SK-N-SH (cell line): ENCODE measurements around the gene PCBD1. TPM values are rescaled to one million over a fixed set of nuclear protein-coding genes. Genes with fewer than 3 reads are reported as not detected.

Source experiments
- CTCF ChIA-PET: fragments of 300-600, 350-600 bp; formaldehyde crosslinking; extraction: SDS; loops from one replicate; lab custom pipeline; 2021; lab: Yijun Ruan, JAX
- POLR2A ChIA-PET: fragments of 350-600 bp; sonication (Branson Sonifier 250); formaldehyde crosslinking; extraction: SDS; loops from one replicate; lab custom pipeline; 2020; ENCODE audit warnings: antibody characterized with exemption, inconsistent platforms; lab: Yijun Ruan, JAX
- DNase-seq: peaks from one replicate; pipeline ENCODE4 v3.0.0; 2012
- H2AFZ ChIP-seq: fragments of 200-600 bp; sonication (generic); 2 replicates; pipeline ENCODE4 v1.8.1; 2016; ENCODE audit warnings: antibody characterized with exemption, mild to moderate bottlenecking, low read depth
- H3F3A ChIP-seq: fragments of 200-600 bp; sonication (generic); replicated peaks from 2 replicates; pipeline ENCODE3; 2016; ENCODE audit warnings: antibody characterized with exemption, mild to moderate bottlenecking; ENCODE audit not compliant: insufficient read depth
- H3K27ac ChIP-seq, 2 experiments: fragments of 200-500 bp in 1 of 2; fragments of 200-600 bp in 1 of 2; sonication (Bioruptor generic) in 1 of 2; sonication (generic), shearing (Covaris generic) in 1 of 2; 2 replicates each; pipeline versions ENCODE4 v1.5.1 to v1.6.1; 2014 to 2016; ENCODE audit warnings: low read depth in 2 of 2, inconsistent platforms in 1 of 2, low read length in 1 of 2, mild to moderate bottlenecking in 1 of 2, mixed read lengths in 1 of 2
- H3K27me3 ChIP-seq: fragments of 200-600 bp; sonication (generic), shearing (Covaris generic); 2 replicates; pipeline ENCODE4 v1.6.1; 2016; ENCODE audit warnings: mixed run types; ENCODE audit not compliant: insufficient read depth
- H3K36me3 ChIP-seq, 2 experiments: fragments of 200-500 bp in 1 of 2; fragments of 200-600 bp in 1 of 2; sonication (Bioruptor generic) in 1 of 2; sonication (generic) in 1 of 2; replicated peaks in 1 of 2; 2 replicates each; pipeline versions ENCODE3 to v1.5.1; 2014 to 2016; ENCODE audit warnings: low read length in 1 of 2, mild to moderate bottlenecking in 1 of 2; ENCODE audit not compliant: insufficient read depth in 2 of 2, control insufficient read depth in 1 of 2
- H3K4me1 ChIP-seq, 2 experiments: fragments of 200-500 bp in 1 of 2; fragments of 200-600 bp in 1 of 2; sonication (Bioruptor generic) in 1 of 2; sonication (generic), shearing (Covaris generic) in 1 of 2; 2 replicates each; pipeline versions ENCODE4 v1.5.1 to v1.6.1; 2014 to 2016; ENCODE audit warnings: low read depth in 1 of 2, low read length in 1 of 2, mixed run types in 1 of 2; ENCODE audit not compliant: insufficient read depth in 2 of 2, control insufficient read depth in 1 of 2
- H3K4me2 ChIP-seq: fragments of 200-600 bp; sonication (generic), shearing (Covaris generic); 2 replicates; pipeline ENCODE4 v1.6.1; 2017; ENCODE audit warnings: mixed run types
- H3K4me3 ChIP-seq, 2 experiments: fragments of 200-500 bp in 1 of 2; fragments of 200-600 bp in 1 of 2; sonication (Bioruptor generic) in 1 of 2; sonication (generic), shearing (Covaris generic) in 1 of 2; 2 replicates each; pipeline versions ENCODE4 v1.5.1 to v1.8.1; 2014 to 2016; ENCODE audit warnings: low read depth in 2 of 2, inconsistent platforms in 1 of 2, low read length in 1 of 2, mild to moderate bottlenecking in 1 of 2, mixed read lengths in 1 of 2, moderate library complexity in 1 of 2
- H3K79me2 ChIP-seq: fragments of 200-600 bp; sonication (generic); 2 replicates; pipeline ENCODE4 v1.8.1; 2017; ENCODE audit warnings: mild to moderate bottlenecking; ENCODE audit not compliant: insufficient read depth
- H3K9ac ChIP-seq: fragments of 200-600 bp; sonication (generic); 2 replicates; pipeline ENCODE4 v1.6.1; 2017; ENCODE audit warnings: mixed run types
- H3K9me2 ChIP-seq: fragments of 200-600 bp; sonication (generic); 2 replicates; pipeline ENCODE4 v1.6.1; 2017; ENCODE audit warnings: mixed run types
- H3K9me3 ChIP-seq: fragments of 200-600 bp; sonication (generic); 2 replicates; pipeline ENCODE4 v1.6.1; 2017; ENCODE audit warnings: mixed run types, mild to moderate bottlenecking, moderate library complexity
- H4K20me1 ChIP-seq: fragments of 200-600 bp; sonication (generic); 2 replicates; pipeline ENCODE4 v1.6.1; 2017; ENCODE audit warnings: mild to moderate bottlenecking, mixed run types; ENCODE audit not compliant: insufficient read depth
- CHD2 ChIP-seq: fragments of 150-350 bp; IDR thresholded peaks from 2 replicates; pipeline ENCODE4 v1.6.1; 2018; ENCODE audit warnings: low read length; ENCODE audit not compliant: partially characterized antibody
- EP300 ChIP-seq, 2 experiments: IDR thresholded peaks; 2 replicates each; pipeline versions ENCODE4 v1.4.0 to v1.6.1; 2012; ENCODE audit warnings: borderline replicate concordance in 1 of 2, low read depth in 1 of 2, low read length in 1 of 2
- EZH2phosphoT487 ChIP-seq: fragments of 200-600 bp; sonication (generic); IDR thresholded peaks from 2 replicates; pipeline ENCODE4 v1.6.1; 2017; ENCODE audit warnings: low read depth, mixed run types, mild to moderate bottlenecking, antibody characterized with exemption, moderate library complexity, borderline replicate concordance
- FOSL2 ChIP-seq: IDR thresholded peaks from 2 replicates; pipeline ENCODE4 v1.4.0; 2012; ENCODE audit warnings: low read depth, mild to moderate bottlenecking, moderate library complexity, borderline replicate concordance
- GABPA ChIP-seq: IDR thresholded peaks from 2 replicates; pipeline ENCODE4 v1.4.0; 2012; ENCODE audit warnings: low read depth, mild to moderate bottlenecking
- GATA2 ChIP-seq: sonication (generic); formaldehyde crosslinking; IDR thresholded peaks from 2 replicates; pipeline ENCODE4 v1.5.0; 2020; ENCODE audit warnings: mild to moderate bottlenecking, missing genetic modification reagents
- JUND ChIP-seq: IDR thresholded peaks from 2 replicates; pipeline ENCODE4 v1.4.0; 2012
- MAX ChIP-seq: IDR thresholded peaks from 2 replicates; pipeline ENCODE4 v1.4.0; 2012; ENCODE audit warnings: low read depth
- MEF2A ChIP-seq: IDR thresholded peaks from 2 replicates; pipeline ENCODE4 v1.4.0; 2012; ENCODE audit warnings: low read depth, borderline replicate concordance
- MXI1 ChIP-seq: IDR thresholded peaks from 2 replicates; pipeline ENCODE4 v1.6.1; 2012; ENCODE audit warnings: mild to moderate bottlenecking, low read depth, low read length, improper control_type of control experiment
- NFIC ChIP-seq: IDR thresholded peaks from 2 replicates; pipeline ENCODE4 v1.4.0; 2012; ENCODE audit warnings: borderline replicate concordance
- PBX3 ChIP-seq: IDR thresholded peaks from 2 replicates; pipeline ENCODE4; 2012
- POLR2AphosphoS5 ChIP-seq: IDR thresholded peaks from 2 replicates; pipeline ENCODE4 v1.6.1; 2012; ENCODE audit warnings: low read depth, low read length
- RCOR1 ChIP-seq: fragments of 150-350 bp; IDR thresholded peaks from 2 replicates; pipeline ENCODE4 v1.6.1; 2017; ENCODE audit warnings: antibody characterized with exemption, low read length
- SIN3A ChIP-seq: IDR thresholded peaks from 2 replicates; pipeline ENCODE4 v1.6.1; 2012; ENCODE audit warnings: low read depth, mild to moderate bottlenecking, low read length, moderate library complexity, borderline replicate concordance
- TCF12 ChIP-seq: IDR thresholded peaks from 2 replicates; pipeline ENCODE4 v1.4.0; 2012
- TEAD4 ChIP-seq: IDR thresholded peaks from 2 replicates; pipeline ENCODE4 v1.4.0; 2012; ENCODE audit warnings: mild to moderate bottlenecking, borderline replicate concordance; ENCODE audit not compliant: insufficient read depth
- USF2 ChIP-seq: fragments of 150-350 bp; IDR thresholded peaks from 2 replicates; pipeline ENCODE4 v1.6.1; 2017; ENCODE audit warnings: antibody characterized with exemption, low read length, low read depth, borderline replicate concordance
- ZBTB33 ChIP-seq: IDR thresholded peaks from 2 replicates; pipeline ENCODE4 v1.4.0; 2012; ENCODE audit warnings: low read depth, borderline replicate concordance
- whole genome bisulfite sequencing: methylation state at CpG from one replicate; pipeline ENCODE4 v1.1.6; 2017; ENCODE audit warnings: low lambda C conversion rate; 5-methylcytosine and 5-hydroxymethylcytosine counted together
- polyA plus RNA-seq, 3 experiments: library from polyadenylated mRNA; depleted of rRNA; stranded (reverse); fragments of >200 nt; gene quantifications; 2 replicates each; pipeline ENCODE4 v1.2.3, GENCODE V29; 2012

Gene PCBD1
- polyA plus RNA-seq, 1 of the 3 experiments (the other 2 are of a cell fraction), result 112 TPM

GRCh38 chr10:70834021-70834420 lies 54.3 kb downstream of the PCBD1 start:
- Histone ChIP-seq H3K36me3 (peaks cover 27 to 28% of the 10 kb centered on the region in 2 experiments), H3K4me1 (peaks cover 21 to 54% of the 10 kb centered on the region in 2 experiments), H3K4me2 (peak overlapping the region; percentile 31; the same call in 1 of the 2 replicates), H3K9ac (peak overlapping the region; percentile 67; the same call in 1 of the 2 replicates), H3K79me2 (peaks cover 79% of the 10 kb centered on the region), H3K27me3 (no peaks in the 10 kb centered on the region), H3K9me3 (no peaks in the 10 kb centered on the region), H4K20me1 (no peaks in the 10 kb centered on the region), H3K27ac (peak overlapping the region in 1 of 2 experiments; percentile 99; a peak in 2 of 4 replicates), H3K9me2 (no peaks in the 10 kb centered on the region), H3K4me3 (no peak overlapping the region), H2AFZ (no peak overlapping the region), H3F3A (peaks cover 59% of the 10 kb centered on the region)
- DNase-seq, result no peak
- POLR2A ChIA-PET, result no interaction called here
- TF ChIP-seq CHD2 (no peak), TCF12 (no peak), MEF2A (no peak), FOSL2 (no peak), PBX3 (no peak), NFIC (no peak), USF2 (no peak), RCOR1 (no peak), GABPA (no peak), EP300 (IDR thresholded peaks at IDR 0.05; ENCODE audit: borderline replicate concordance in 1 of 2, low read depth in 1 of 2, low read length in 1 of 2) (no peak), SIN3A (no peak), GATA2 (no peak), POLR2AphosphoS5 (no peak), MAX (no peak), TEAD4 (no peak), MXI1 (no peak), ZBTB33 (no peak), JUND (no peak), EZH2phosphoT487 (no peak)
- 97% methylated on average over 5 of the region's 5 CpGs for WGBS
- CTCF ChIA-PET, result no interaction called here
